Hepatocyte (in vitro differentiated cells): Measurements from ENCODE around the gene TCAF1. TPM values are rescaled to one million over a fixed set of nuclear protein-coding genes. Genes with fewer than 3 reads are reported as not detected.
A peak's percentile ranks its signal among the peaks of the same experiment; 100 is the strongest.

Source experiments
- DNase-seq: peaks from one replicate; pipeline ENCODE4 v3.0.0-alpha.2; 2016; ENCODE audit warnings: low spot score
- H2AFZ ChIP-seq: fragments of 200-600 bp; sonication (generic); 2 replicates; pipeline ENCODE4 v1.6.0; 2016; ENCODE audit warnings: antibody characterized with exemption, mild to moderate bottlenecking
- H3K27ac ChIP-seq: fragments of 200-600 bp; sonication (generic); 2 replicates; pipeline ENCODE4 v1.5.1; 2016; ENCODE audit warnings: mild to moderate bottlenecking
- H3K27me3 ChIP-seq: fragments of 200-600 bp; sonication (generic); 2 replicates; pipeline ENCODE4 v1.6.1; 2016
- H3K36me3 ChIP-seq: fragments of 200-600 bp; sonication (generic); replicated peaks from 2 replicates; pipeline ENCODE4 v1.5.1; 2016; ENCODE audit warnings: low read depth; ENCODE audit not compliant: insufficient read depth
- H3K4me1 ChIP-seq: fragments of 200-600 bp; sonication (generic); 2 replicates; pipeline ENCODE4 v1.5.1; 2016; ENCODE audit warnings: mild to moderate bottlenecking, moderate library complexity; ENCODE audit not compliant: insufficient read depth
- H3K4me2 ChIP-seq: fragments of 200-600 bp; sonication (generic); 2 replicates; pipeline ENCODE4 v1.6.0; 2016
- H3K4me3 ChIP-seq: fragments of 200-600 bp; sonication (generic); 2 replicates; pipeline ENCODE4 v1.5.1; 2016; ENCODE audit warnings: mild to moderate bottlenecking
- H3K79me2 ChIP-seq: fragments of 200-600 bp; sonication (generic); 2 replicates; pipeline ENCODE4 v1.6.0; 2017; ENCODE audit warnings: mild to moderate bottlenecking
- H3K9me2 ChIP-seq: fragments of 200-600 bp; sonication (generic); replicated peaks from 2 replicates; pipeline ENCODE4 v1.6.0; 2017; ENCODE audit warnings: mild to moderate bottlenecking; ENCODE audit not compliant: insufficient read depth
- H3K9me3 ChIP-seq: fragments of 200-600 bp; sonication (generic); 2 replicates; pipeline ENCODE4 v1.5.1; 2016; ENCODE audit warnings: low read depth, mild to moderate bottlenecking
- H4K20me1 ChIP-seq: fragments of 200-600 bp; sonication (generic); 2 replicates; pipeline ENCODE4 v1.6.0; 2016; ENCODE audit warnings: mild to moderate bottlenecking; ENCODE audit not compliant: insufficient read depth, poor library complexity, severe bottlenecking
- CTCF ChIP-seq: fragments of 200-600 bp; sonication (generic); IDR thresholded peaks from 2 replicates; pipeline ENCODE4 v1.5.1; 2016; ENCODE audit warnings: antibody characterized with exemption, mild to moderate bottlenecking; ENCODE audit not compliant: poor library complexity
- EZH2 ChIP-seq: fragments of 200-600 bp; sonication (generic); IDR thresholded peaks from 2 replicates; pipeline ENCODE4 v1.6.1; 2016; ENCODE audit warnings: antibody characterized with exemption, mild to moderate bottlenecking, borderline replicate concordance
- EZH2phosphoT487 ChIP-seq: fragments of 200-600 bp; sonication (generic); IDR thresholded peaks from one replicate; pipeline ENCODE4 v1.6.1; 2018; ENCODE audit warnings: antibody characterized with exemption, mild to moderate bottlenecking, low read depth, moderate library complexity; ENCODE audit not compliant: unreplicated experiment, severe bottlenecking
- WGBS: methylation state at CpG from one replicate; pipeline ENCODE4 v1.1.6; 2016; ENCODE audit warnings: low lambda C conversion rate; ENCODE audit errors: missing lambda C conversion rate; 5-methylcytosine and 5-hydroxymethylcytosine counted together
- polyA plus RNA-seq: library from polyadenylated mRNA; unstranded; fragments of >200 nt; fragmentation: Nextera tagmentation; extraction: Ambion mirVana; gene quantifications from 2 replicates; pipeline ENCODE4 v1.2.1, GENCODE V29; 2016
- total RNA-seq: library from RNA; depleted of rRNA; stranded (reverse); fragments of >200 nt; gene quantifications from 2 replicates; pipeline ENCODE4 v1.2.3, GENCODE V29; 2014

Gene TCAF1
- total and polyA plus RNA-seq, 2 experiments from 2014 or later = 59.6 to 121 TPM

- Histone ChIP-seq H3K4me3 (peak overlapping the region; percentile 1), H3K36me3 (no peaks in the 10 kb centered on the region), H3K27me3 (no peaks in the 10 kb centered on the region), H4K20me1 (peaks cover 5% of the 10 kb centered on the region), H3K4me1 (peaks cover 3% of the 10 kb centered on the region), H3K27ac (no peak overlapping the region), H3K4me2 (no peak overlapping the region), H3K79me2 (peaks cover 100% of the 10 kb centered on the region), H3K9me3 (no peaks in the 10 kb centered on the region), H2AFZ (no peak overlapping the region), H3K9me2 (no peaks in the 10 kb centered on the region)
- 85% methylated on average over 2 of the region's 2 CpGs for WGBS
- TF ChIP-seq EZH2phosphoT487 = no peak
- TF ChIP-seq CTCF = no peak
- no peak for TF ChIP-seq EZH2
- no peak for DNase-seq
These were observed 10.5 kb downstream of the TCAF1 start for GRCh38 chr7:143891457-143891856.

GRCh38 chr7:143890558-143890957 lies 11.4 kb downstream of the TCAF1 start:
- Histone ChIP-seq H3K79me2 (peaks cover 100% of the 10 kb centered on the region), H4K20me1 (peaks cover 5% of the 10 kb centered on the region), H3K36me3 (no peaks in the 10 kb centered on the region), H2AFZ (no peak overlapping the region), H3K9me2 (no peaks in the 10 kb centered on the region), H3K4me3 (no peak overlapping the region), H3K9me3 (no peaks in the 10 kb centered on the region), H3K27me3 (no peaks in the 10 kb centered on the region), H3K4me2 (no peak overlapping the region), H3K27ac (no peak overlapping the region), H3K4me1 (peaks cover 3% of the 10 kb centered on the region)
- no peak for DNase-seq
- TF ChIP-seq CTCF (no peak), EZH2 (no peak)
- 92% methylated on average over 2 of the region's 2 CpGs for WGBS

- no peaks in the 10 kb centered on the region for H3K9me2 ChIP-seq
- no peaks in the 10 kb centered on the region for H4K20me1 ChIP-seq
- DNase-seq = no peak
- no peak overlapping the region for H2AFZ ChIP-seq
- no peaks in the 10 kb centered on the region for H3K9me3 ChIP-seq
- no peaks in the 10 kb centered on the region for H3K36me3 ChIP-seq
- H3K4me2 ChIP-seq = no peak overlapping the region
- no peak overlapping the region for H3K27ac ChIP-seq
- peaks cover 6% of the 10 kb centered on the region for H3K4me1 ChIP-seq
- TF ChIP-seq EZH2phosphoT487 = no peak
- TF ChIP-seq CTCF = no peak
- no peak for TF ChIP-seq EZH2
- H3K4me3 ChIP-seq = no peak overlapping the region
- 99% methylated on average over 2 of the region's 2 CpGs for WGBS
- H3K27me3 ChIP-seq = no peaks in the 10 kb centered on the region
- H3K79me2 ChIP-seq = peaks cover 95% of the 10 kb centered on the region
These were observed 12.9 kb downstream of the TCAF1 start for GRCh38 chr7:143889068-143889467.

GRCh38 chr7:143886826-143887477 lies 15.0 kb downstream of the TCAF1 start:
- WGBS = 95% methylated on average over 6 of the region's 6 CpGs
- DNase-seq = no peak
- Histone ChIP-seq H3K27ac (no peak overlapping the region), H2AFZ (no peak overlapping the region), H3K4me1 (peaks cover 12% of the 10 kb centered on the region), H3K27me3 (no peaks in the 10 kb centered on the region), H3K4me2 (no peak overlapping the region), H3K79me2 (peaks cover 80% of the 10 kb centered on the region), H3K36me3 (no peaks in the 10 kb centered on the region), H3K9me2 (no peaks in the 10 kb centered on the region), H3K9me3 (no peaks in the 10 kb centered on the region), H4K20me1 (no peaks in the 10 kb centered on the region), H3K4me3 (no peak overlapping the region)
- TF ChIP-seq EZH2 (no peak), CTCF (no peak)
